HCT116 (cell line): Measurements from ENCODE around the gene NEUROG1. TPM values are rescaled to one million over a fixed set of nuclear protein-coding genes. Genes with fewer than 3 reads are reported as not detected.

ENCODE experiments used
- ATAC-seq: fragments of 200-7000 bp; cut with Tn5 transposase; 2 replicates; pipeline ENCODE4 v1.9.1; 2020; ENCODE audit warnings: mild to moderate bottlenecking, moderate library complexity
- BruUV-seq: library from RNA; stranded (reverse); fragments of 400-500 nt; replicated peaks from 2 replicates; lab custom pipeline; 2021; lab: Mats Ljungman, UMichigan
- CTCF ChIA-PET: fragments of 300-600 bp; sonication (Branson Sonifier 250); formaldehyde crosslinking; loops from one replicate; lab custom pipeline; 2021; ENCODE audit warnings: antibody characterized with exemption; lab: Charles Lee
- POLR2A ChIA-PET: fragments of 300-600, 350-600 bp; sonication (Branson Sonifier 250); formaldehyde crosslinking; loops from one replicate; lab custom pipeline; 2021; ENCODE audit warnings: antibody characterized with exemption; lab: Charles Lee
- RAD21 ChIA-PET, 2 experiments: fragments of 300-600 bp; sonication (Branson Sonifier 250); formaldehyde crosslinking; loops; one replicate each; lab custom pipeline; 2023; ENCODE audit warnings: low total read pairs in 2 of 2; ENCODE audit not compliant: uncharacterized antibody in 2 of 2, unreplicated experiment in 2 of 2, low non-redundant PET in 1 of 2; lab: Charles Lee
- DNase-seq: peaks from one replicate; pipeline ENCODE4 v3.0.0-alpha.2; 2010; ENCODE audit warnings: low read depth, low spot score
- H2AFZ ChIP-seq: fragments of 200-600 bp; shearing (Covaris generic), sonication (generic); 2 replicates; pipeline ENCODE4 v1.6.1; 2017; ENCODE audit warnings: low read depth, mixed run types, mixed read lengths, antibody characterized with exemption, low read length; ENCODE audit not compliant: poor library complexity, severe bottlenecking
- H3K27ac ChIP-seq: 2 replicates; pipeline ENCODE4 v1.5.1; 2012; ENCODE audit warnings: low read depth, low read length
- H3K27me3 ChIP-seq: fragments of 200-600 bp; sonication (generic); 2 replicates; pipeline ENCODE4 v1.6.1; 2016; ENCODE audit warnings: mixed run types, low read length, mixed read lengths; ENCODE audit not compliant: insufficient read depth
- H3K36me3 ChIP-seq, 2 experiments: fragments of 200-500 bp in 1 of 2; fragments of 200-600 bp in 1 of 2; sonication (Bioruptor generic) in 1 of 2; sonication (generic) in 1 of 2; 2 replicates each; pipeline versions ENCODE4 v1.5.1 to v1.6.1; 2014 to 2016; ENCODE audit warnings: low read length in 2 of 2, inconsistent platforms in 1 of 2, mixed read lengths in 1 of 2, mixed run types in 1 of 2; ENCODE audit not compliant: insufficient read depth in 2 of 2, control insufficient read depth in 1 of 2
- H3K4me1 ChIP-seq, 2 experiments: fragments of 200-600 bp in 1 of 2; sonication (generic) in 1 of 2; 2 replicates each; pipeline versions ENCODE4 v1.5.1 to v1.6.1; 2012 to 2017; ENCODE audit warnings: low read length in 2 of 2, inconsistent platforms in 1 of 2, mild to moderate bottlenecking in 1 of 2, mixed read lengths in 1 of 2, mixed run types in 1 of 2, moderate library complexity in 1 of 2; ENCODE audit not compliant: insufficient read depth in 2 of 2, control insufficient read depth in 1 of 2
- H3K4me2 ChIP-seq: fragments of 200-600 bp; sonication (generic); 2 replicates; pipeline ENCODE4 v1.6.1; 2017; ENCODE audit warnings: mixed run types, low read length, mixed read lengths
- H3K4me3 ChIP-seq, 2 experiments: fragments of 200-600 bp in 1 of 2; sonication (generic) in 1 of 2; replicated peaks in 1 of 2; 2 replicates each; pipeline ENCODE4 v1.5.1; 2011 to 2016; ENCODE audit warnings: low read length in 2 of 2, control low read depth in 1 of 2, low read depth in 1 of 2, mild to moderate bottlenecking in 1 of 2, mixed read lengths in 1 of 2, mixed run types in 1 of 2
- H3K79me2 ChIP-seq: fragments of 200-600 bp; sonication (generic); 2 replicates; pipeline ENCODE4 v1.6.1; 2017; ENCODE audit warnings: mild to moderate bottlenecking, mixed run types, low read length, moderate library complexity, mixed read lengths; ENCODE audit not compliant: insufficient read depth
- H3K9ac ChIP-seq: fragments of 200-600 bp; sonication (generic); 2 replicates; pipeline ENCODE4 v1.6.1; 2016; ENCODE audit warnings: low read length, mixed read lengths
- H3K9me2 ChIP-seq: fragments of 200-600 bp; sonication (generic), shearing (Covaris generic); 2 replicates; pipeline ENCODE4 v1.6.1; 2017; ENCODE audit warnings: mixed run types, mild to moderate bottlenecking, moderate library complexity; ENCODE audit not compliant: insufficient read depth
- H3K9me3 ChIP-seq, 2 experiments: fragments of 200-500 bp in 1 of 2; fragments of 200-600 bp in 1 of 2; sonication (Bioruptor generic) in 1 of 2; sonication (generic) in 1 of 2; 2 replicates each; pipeline ENCODE4 v1.6.1; 2014 to 2017; ENCODE audit warnings: low read length in 2 of 2, mixed read lengths in 2 of 2, inconsistent platforms in 1 of 2, low read depth in 1 of 2, mild to moderate bottlenecking in 1 of 2, mixed run types in 1 of 2, moderate library complexity in 1 of 2; ENCODE audit not compliant: control insufficient read depth in 1 of 2, insufficient read depth in 1 of 2
- H4K20me1 ChIP-seq: fragments of 200-600 bp; sonication (generic), shearing (Covaris generic); 2 replicates; pipeline ENCODE4 v1.6.1; 2017; ENCODE audit warnings: mixed run types, mild to moderate bottlenecking, moderate library complexity; ENCODE audit not compliant: insufficient read depth
- CBX3 ChIP-seq: IDR thresholded peaks from 2 replicates; pipeline ENCODE4 v1.6.1; 2012; ENCODE audit warnings: low read depth
- CEBPB ChIP-seq: IDR thresholded peaks from 2 replicates; pipeline ENCODE4 v1.6.1; 2012; ENCODE audit warnings: low read depth
- EGR1 ChIP-seq: IDR thresholded peaks from 2 replicates; pipeline ENCODE4 v1.6.1; 2012; ENCODE audit warnings: low read depth
- ELF1 ChIP-seq: IDR thresholded peaks from 2 replicates; pipeline ENCODE4 v1.6.1; 2012; ENCODE audit warnings: low read depth, borderline replicate concordance
- EZH2 ChIP-seq: fragments of 200-600 bp; sonication (generic); IDR thresholded peaks from 2 replicates; pipeline ENCODE4 v1.6.1; 2017; ENCODE audit warnings: antibody characterized with exemption, mixed run types
- FOSL1 ChIP-seq: IDR thresholded peaks from 2 replicates; pipeline ENCODE4 v1.6.1; 2012; ENCODE audit warnings: low read depth
- JUND ChIP-seq: IDR thresholded peaks from 2 replicates; pipeline ENCODE4 v1.6.1; 2012
- POLR2AphosphoS5 ChIP-seq: IDR thresholded peaks from 2 replicates; pipeline ENCODE4 v1.6.1; 2011; ENCODE audit warnings: mild to moderate bottlenecking, low read depth, low read length, moderate library complexity
- SRF ChIP-seq: IDR thresholded peaks from 2 replicates; pipeline ENCODE4 v1.6.1; 2012; ENCODE audit warnings: low read depth
- YY1 ChIP-seq: IDR thresholded peaks from 2 replicates; pipeline ENCODE4 v1.6.1; 2011; ENCODE audit warnings: low read length, low read depth, moderate library complexity, mild to moderate bottlenecking; ENCODE audit not compliant: insufficient replicate concordance; ENCODE audit errors: extremely low read depth
- ZFX ChIP-seq: fragments of 450-650 bp; IDR thresholded peaks from 2 replicates; pipeline ENCODE4 v1.6.1; 2017
- ZNF274 ChIP-seq: fragments of 200-500 bp; sonication (Bioruptor generic); IDR thresholded peaks from 2 replicates; pipeline ENCODE4 v1.6.1; 2014; ENCODE audit warnings: mild to moderate bottlenecking, low read depth, low read length, inconsistent platforms
- intact Hi-C: fragments of 100-400 bp; cut with micrococcal nuclease; formaldehyde crosslinking; loops from 2 replicates; pipeline ENCODE4 v1.10.0; 2022
- total RNA-seq: library from RNA; stranded (reverse); gene quantifications from one replicate; pipeline ENCODE4 v1.2.1, GENCODE V29; 2021; ENCODE audit not compliant: unreplicated experiment
- TF ChIP-seq, protein P1 (sequence below): IDR thresholded peaks from 2 replicates; pipeline ENCODE4 v1.6.1; 2012; ENCODE audit warnings: low read depth
- TF ChIP-seq, protein P2 (sequence below): IDR thresholded peaks from 2 replicates; pipeline ENCODE4 v1.6.1; 2012
- TF ChIP-seq, protein P3 (sequence below), 3 experiments: fragments of 200-600 bp in 1 of 3; sonication (generic) in 1 of 3; IDR thresholded peaks in 2 of 3; conservative IDR thresholded peaks in 1 of 3; 2 replicates each; pipeline ENCODE4 v1.5.1; 2012 to 2017; ENCODE audit warnings: low read depth in 2 of 3, low read length in 2 of 3, antibody characterized with exemption in 1 of 3, borderline replicate concordance in 1 of 3, control low read depth in 1 of 3, mild to moderate bottlenecking in 1 of 3, mixed read lengths in 1 of 3, mixed run types in 1 of 3, moderate library complexity in 1 of 3; ENCODE audit not compliant: insufficient read depth in 1 of 3

NEUROG1 gene
- total RNA-seq, 1 experiment from 2014 or later = not detected

DNA sequence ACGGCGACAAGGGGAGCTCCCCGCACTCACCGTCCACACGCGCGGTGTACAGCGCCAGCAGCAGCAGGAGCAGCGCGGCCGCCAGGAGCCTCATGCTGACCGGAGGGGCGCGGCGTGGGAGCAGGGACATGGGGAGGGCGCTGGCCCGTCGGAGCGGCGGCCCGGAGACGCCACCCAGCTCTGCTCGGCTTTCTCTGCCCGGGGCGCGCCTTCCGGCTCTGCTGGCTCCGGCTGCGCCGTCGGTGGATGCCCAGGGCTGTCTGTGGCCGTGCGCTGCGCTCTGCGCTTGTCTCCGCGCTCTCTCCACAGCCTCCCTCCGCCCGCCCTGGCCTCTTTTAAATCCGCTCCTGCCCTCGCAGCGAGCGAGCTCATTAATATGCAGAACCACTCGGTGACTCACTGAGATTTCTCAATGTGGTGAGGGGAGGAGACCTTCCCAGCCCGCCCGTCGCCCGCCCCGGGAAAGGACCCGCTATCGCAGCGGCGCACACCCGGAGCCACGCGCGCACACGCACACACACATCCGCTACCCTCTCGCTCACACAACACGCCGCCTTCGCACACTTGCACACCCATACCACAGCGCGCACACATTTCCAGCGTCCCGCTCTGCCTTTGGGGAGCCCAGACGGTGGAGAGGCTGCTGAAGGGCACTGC is 43.0 kb upstream of the NEUROG1 start, which contains the start of gene CXCL14 (continued):
- TF ChIP-seq EGR1 (no peak), ELF1 (no peak), ZFX (no peak), CEBPB (no peak)

DNA sequence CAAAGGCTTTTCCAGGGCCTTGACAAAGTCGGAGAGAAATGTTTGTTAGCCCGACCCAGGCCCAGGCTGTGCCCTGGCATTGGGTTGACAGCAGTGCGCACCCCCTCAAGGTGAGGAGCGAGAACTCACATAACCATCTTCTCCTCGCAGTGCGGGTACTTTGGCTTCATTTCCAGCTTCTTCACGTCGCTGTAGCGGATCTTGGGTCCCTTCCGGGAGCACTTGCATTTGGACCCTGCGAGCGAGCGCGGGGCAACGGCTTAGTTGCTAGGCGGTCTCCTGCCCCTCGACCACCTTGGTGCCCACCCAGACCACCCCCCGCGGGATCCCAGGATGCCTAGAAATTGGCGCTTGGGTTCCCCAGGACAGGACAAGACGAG is 42.5 kb upstream of the NEUROG1 start:
- no peak for ATAC-seq
- no TSS peak for BruUV-seq
- Histone ChIP-seq H3K9me2 (no peaks in the 10 kb centered on the region), H3K4me1 (peaks cover 0 to 10% of the 10 kb centered on the region in 2 experiments; a peak in 2 of 4 replicates), H4K20me1 (no peaks in the 10 kb centered on the region), H3K79me2 (no peaks in the 10 kb centered on the region), H3K9me3 (no peaks in the 10 kb centered on the region), H3K4me3 (no peak overlapping the region), H3K4me2 (no peak overlapping the region), H3K27me3 (peaks cover 17% of the 10 kb centered on the region; the same call in 1 of the 2 replicates), H3K9ac (no peak overlapping the region), H3K36me3 (no peaks in the 10 kb centered on the region), H2AFZ (no peak overlapping the region), H3K27ac (no peak overlapping the region)
- TF ChIP-seq SRF = no peak
- no peak for TF ChIP-seq EZH2
- no peak for TF ChIP-seq JUND
- TF ChIP-seq YY1 = no peak
- TF ChIP-seq CEBPB = no peak
- TF ChIP-seq CBX3 = no peak
- TF ChIP-seq POLR2AphosphoS5 = no peak
- TF ChIP-seq, protein P1, sequence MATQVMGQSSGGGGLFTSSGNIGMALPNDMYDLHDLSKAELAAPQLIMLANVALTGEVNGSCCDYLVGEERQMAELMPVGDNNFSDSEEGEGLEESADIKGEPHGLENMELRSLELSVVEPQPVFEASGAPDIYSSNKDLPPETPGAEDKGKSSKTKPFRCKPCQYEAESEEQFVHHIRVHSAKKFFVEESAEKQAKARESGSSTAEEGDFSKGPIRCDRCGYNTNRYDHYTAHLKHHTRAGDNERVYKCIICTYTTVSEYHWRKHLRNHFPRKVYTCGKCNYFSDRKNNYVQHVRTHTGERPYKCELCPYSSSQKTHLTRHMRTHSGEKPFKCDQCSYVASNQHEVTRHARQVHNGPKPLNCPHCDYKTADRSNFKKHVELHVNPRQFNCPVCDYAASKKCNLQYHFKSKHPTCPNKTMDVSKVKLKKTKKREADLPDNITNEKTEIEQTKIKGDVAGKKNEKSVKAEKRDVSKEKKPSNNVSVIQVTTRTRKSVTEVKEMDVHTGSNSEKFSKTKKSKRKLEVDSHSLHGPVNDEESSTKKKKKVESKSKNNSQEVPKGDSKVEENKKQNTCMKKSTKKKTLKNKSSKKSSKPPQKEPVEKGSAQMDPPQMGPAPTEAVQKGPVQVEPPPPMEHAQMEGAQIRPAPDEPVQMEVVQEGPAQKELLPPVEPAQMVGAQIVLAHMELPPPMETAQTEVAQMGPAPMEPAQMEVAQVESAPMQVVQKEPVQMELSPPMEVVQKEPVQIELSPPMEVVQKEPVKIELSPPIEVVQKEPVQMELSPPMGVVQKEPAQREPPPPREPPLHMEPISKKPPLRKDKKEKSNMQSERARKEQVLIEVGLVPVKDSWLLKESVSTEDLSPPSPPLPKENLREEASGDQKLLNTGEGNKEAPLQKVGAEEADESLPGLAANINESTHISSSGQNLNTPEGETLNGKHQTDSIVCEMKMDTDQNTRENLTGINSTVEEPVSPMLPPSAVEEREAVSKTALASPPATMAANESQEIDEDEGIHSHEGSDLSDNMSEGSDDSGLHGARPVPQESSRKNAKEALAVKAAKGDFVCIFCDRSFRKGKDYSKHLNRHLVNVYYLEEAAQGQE = no peak
- TF ChIP-seq, protein P2, sequence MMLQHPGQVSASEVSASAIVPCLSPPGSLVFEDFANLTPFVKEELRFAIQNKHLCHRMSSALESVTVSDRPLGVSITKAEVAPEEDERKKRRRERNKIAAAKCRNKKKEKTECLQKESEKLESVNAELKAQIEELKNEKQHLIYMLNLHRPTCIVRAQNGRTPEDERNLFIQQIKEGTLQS = no peak
- TF ChIP-seq ZNF274 = no peak
- TF ChIP-seq, protein P3, sequence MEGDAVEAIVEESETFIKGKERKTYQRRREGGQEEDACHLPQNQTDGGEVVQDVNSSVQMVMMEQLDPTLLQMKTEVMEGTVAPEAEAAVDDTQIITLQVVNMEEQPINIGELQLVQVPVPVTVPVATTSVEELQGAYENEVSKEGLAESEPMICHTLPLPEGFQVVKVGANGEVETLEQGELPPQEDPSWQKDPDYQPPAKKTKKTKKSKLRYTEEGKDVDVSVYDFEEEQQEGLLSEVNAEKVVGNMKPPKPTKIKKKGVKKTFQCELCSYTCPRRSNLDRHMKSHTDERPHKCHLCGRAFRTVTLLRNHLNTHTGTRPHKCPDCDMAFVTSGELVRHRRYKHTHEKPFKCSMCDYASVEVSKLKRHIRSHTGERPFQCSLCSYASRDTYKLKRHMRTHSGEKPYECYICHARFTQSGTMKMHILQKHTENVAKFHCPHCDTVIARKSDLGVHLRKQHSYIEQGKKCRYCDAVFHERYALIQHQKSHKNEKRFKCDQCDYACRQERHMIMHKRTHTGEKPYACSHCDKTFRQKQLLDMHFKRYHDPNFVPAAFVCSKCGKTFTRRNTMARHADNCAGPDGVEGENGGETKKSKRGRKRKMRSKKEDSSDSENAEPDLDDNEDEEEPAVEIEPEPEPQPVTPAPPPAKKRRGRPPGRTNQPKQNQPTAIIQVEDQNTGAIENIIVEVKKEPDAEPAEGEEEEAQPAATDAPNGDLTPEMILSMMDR (IDR thresholded peaks at IDR 0.05 in 2 of 3, conservative IDR thresholded peaks at IDR 0.05 in 1 of 3; ENCODE audit: borderline replicate concordance in 1 of 3, insufficient read depth in 1 of 3, low read depth in 2 of 3, low read length in 2 of 3) = no peak
- no peak for TF ChIP-seq EGR1
- TF ChIP-seq FOSL1 = no peak
- ChIA-PET CTCF (no interaction called here), RAD21 (no interaction called here), POLR2A (no interaction called here)
- DNase-seq = no peak
- intact Hi-C loops = no loop called here
